NB4 (cell line): ENCODE results near the gene GLIPR1L1.

Source experiments
- MAX ChIP-seq: IDR thresholded peaks from 2 replicates; pipeline ENCODE4 v1.6.1; 2011; ENCODE audit warnings: low read depth, low read length
- POLR2A ChIP-seq: IDR thresholded peaks from 2 replicates; pipeline ENCODE4 v1.6.1; 2011; ENCODE audit warnings: mild to moderate bottlenecking; ENCODE audit not compliant: insufficient read length; ENCODE audit errors: extremely low read depth
- TF ChIP-seq, protein P1 (sequence below): IDR thresholded peaks from one replicate; pipeline ENCODE4 v1.5.1; 2012; ENCODE audit warnings: low read depth, low read length

DNA sequence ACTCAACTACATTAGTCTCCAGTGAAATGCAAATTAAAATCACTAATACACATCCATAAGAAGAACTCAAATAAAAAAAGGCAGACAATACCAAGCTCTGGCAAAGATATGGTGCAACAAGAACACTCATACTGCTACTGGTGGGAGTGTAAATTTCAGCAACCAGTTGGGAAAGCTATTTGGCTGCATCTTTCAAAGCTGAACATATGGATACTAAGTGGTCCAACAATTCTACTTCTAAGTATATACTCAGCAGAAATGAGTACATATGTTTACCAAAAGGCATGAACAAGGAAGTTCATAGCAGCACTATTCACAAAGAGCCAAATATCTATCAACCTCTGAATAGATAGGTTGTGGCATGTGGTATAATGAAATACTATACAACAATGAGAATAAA, 31.7 kb upstream of the GLIPR1L1 start:
- TF ChIP-seq, protein P1, sequence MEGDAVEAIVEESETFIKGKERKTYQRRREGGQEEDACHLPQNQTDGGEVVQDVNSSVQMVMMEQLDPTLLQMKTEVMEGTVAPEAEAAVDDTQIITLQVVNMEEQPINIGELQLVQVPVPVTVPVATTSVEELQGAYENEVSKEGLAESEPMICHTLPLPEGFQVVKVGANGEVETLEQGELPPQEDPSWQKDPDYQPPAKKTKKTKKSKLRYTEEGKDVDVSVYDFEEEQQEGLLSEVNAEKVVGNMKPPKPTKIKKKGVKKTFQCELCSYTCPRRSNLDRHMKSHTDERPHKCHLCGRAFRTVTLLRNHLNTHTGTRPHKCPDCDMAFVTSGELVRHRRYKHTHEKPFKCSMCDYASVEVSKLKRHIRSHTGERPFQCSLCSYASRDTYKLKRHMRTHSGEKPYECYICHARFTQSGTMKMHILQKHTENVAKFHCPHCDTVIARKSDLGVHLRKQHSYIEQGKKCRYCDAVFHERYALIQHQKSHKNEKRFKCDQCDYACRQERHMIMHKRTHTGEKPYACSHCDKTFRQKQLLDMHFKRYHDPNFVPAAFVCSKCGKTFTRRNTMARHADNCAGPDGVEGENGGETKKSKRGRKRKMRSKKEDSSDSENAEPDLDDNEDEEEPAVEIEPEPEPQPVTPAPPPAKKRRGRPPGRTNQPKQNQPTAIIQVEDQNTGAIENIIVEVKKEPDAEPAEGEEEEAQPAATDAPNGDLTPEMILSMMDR = no peak
- TF ChIP-seq MAX (no peak), POLR2A (no peak)
